ENCODE results near the gene ORC3.
"Not testable (repeated sequence)": the region's sequence is repeated elsewhere in the genome, so short reads cannot be mapped to it uniquely, and the experiment has no call there.

- TF ChIP-seq CTCF (IDR thresholded peaks at IDR 0.05); ZFX (IDR thresholded peaks at IDR 0.05; ENCODE audit: borderline replicate concordance): not testable (repeated sequence)
These were observed 113.1 kb downstream of the ORC3 start for GRCh38 chr6:87703039-87703438.

All from 22Rv1 (cell line).